ENCODE results near the gene ANKUB1. TPM values are rescaled to one million over a fixed set of nuclear protein-coding genes. Genes with fewer than 3 reads are reported as not detected.
A peak's percentile ranks its signal among the peaks of the same experiment; 100 is the strongest.

ANKUB1 gene
- polyA plus RNA-seq, 1 donor from 2014 or later, result not detected

DNA sequence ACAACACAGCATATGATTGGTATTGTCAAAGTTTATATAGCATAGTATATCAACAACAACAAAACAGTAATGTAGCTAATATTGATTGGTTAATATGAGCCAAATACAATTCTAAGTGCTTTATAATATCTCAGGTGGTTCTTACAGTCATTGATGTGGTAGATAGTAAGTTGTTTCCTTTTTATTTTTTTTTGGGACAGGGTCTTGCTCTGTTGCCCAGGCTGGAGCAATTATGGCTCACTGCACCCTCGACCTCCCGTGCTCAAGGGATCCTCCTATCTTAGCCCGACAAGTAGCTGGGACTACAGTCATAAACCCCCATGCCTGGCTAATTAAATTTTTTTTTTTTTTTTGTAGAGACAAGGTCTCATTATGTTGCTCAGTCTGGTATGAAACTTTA, 23.4 kb upstream of the ANKUB1 start:
- Histone ChIP-seq H3F3A (ENCODE audit: insufficient read depth, low read length, poor library complexity, severe bottlenecking) (no peaks in the 10 kb centered on the region), H3K4me3 (ENCODE audit: low read length) (peak overlapping the region; percentile 87), H2AFZ (ENCODE audit: low read depth, low read length) (no peak overlapping the region), H3K79me2 (replicated peaks; ENCODE audit: insufficient read depth, low read length) (peaks cover 55% of the 10 kb centered on the region), H3K36me3 (ENCODE audit: insufficient read depth, low read length) (no peaks in the 10 kb centered on the region), H3K9ac (ENCODE audit: low read length) (no peak overlapping the region), H3K9me3 (ENCODE audit: low read length) (no peaks in the 10 kb centered on the region), H3K4me2 (ENCODE audit: low read length) (no peak overlapping the region), H3K9me2 (ENCODE audit: insufficient read depth, low read length) (no peaks in the 10 kb centered on the region), H3K27ac (ENCODE audit: low read length) (no peak overlapping the region), H3K27me3 (ENCODE audit: insufficient read depth, low read depth, low read length) (no peaks in the 10 kb centered on the region), H4K20me1 (ENCODE audit: insufficient read depth) (no peaks in the 10 kb centered on the region)
- TF ChIP-seq RAD21 (conservative IDR thresholded peaks at IDR 0.05), result no peak
- TF ChIP-seq EZH2 (IDR thresholded peaks at IDR 0.05; ENCODE audit: borderline replicate concordance, insufficient read depth, low read length, poor library complexity, severe bottlenecking), result no peak
- no peak for TF ChIP-seq POLR2AphosphoS5 (IDR thresholded peaks at IDR 0.05)
- no peak for TF ChIP-seq TAF1 (IDR thresholded peaks at IDR 0.05; ENCODE audit: low read depth)
- TF ChIP-seq, protein P1, sequence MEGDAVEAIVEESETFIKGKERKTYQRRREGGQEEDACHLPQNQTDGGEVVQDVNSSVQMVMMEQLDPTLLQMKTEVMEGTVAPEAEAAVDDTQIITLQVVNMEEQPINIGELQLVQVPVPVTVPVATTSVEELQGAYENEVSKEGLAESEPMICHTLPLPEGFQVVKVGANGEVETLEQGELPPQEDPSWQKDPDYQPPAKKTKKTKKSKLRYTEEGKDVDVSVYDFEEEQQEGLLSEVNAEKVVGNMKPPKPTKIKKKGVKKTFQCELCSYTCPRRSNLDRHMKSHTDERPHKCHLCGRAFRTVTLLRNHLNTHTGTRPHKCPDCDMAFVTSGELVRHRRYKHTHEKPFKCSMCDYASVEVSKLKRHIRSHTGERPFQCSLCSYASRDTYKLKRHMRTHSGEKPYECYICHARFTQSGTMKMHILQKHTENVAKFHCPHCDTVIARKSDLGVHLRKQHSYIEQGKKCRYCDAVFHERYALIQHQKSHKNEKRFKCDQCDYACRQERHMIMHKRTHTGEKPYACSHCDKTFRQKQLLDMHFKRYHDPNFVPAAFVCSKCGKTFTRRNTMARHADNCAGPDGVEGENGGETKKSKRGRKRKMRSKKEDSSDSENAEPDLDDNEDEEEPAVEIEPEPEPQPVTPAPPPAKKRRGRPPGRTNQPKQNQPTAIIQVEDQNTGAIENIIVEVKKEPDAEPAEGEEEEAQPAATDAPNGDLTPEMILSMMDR (IDR thresholded peaks at IDR 0.05; ENCODE audit: poor library complexity, severe bottlenecking), result no peak
- no peak for TF ChIP-seq EP300 (conservative IDR thresholded peaks at IDR 0.05; ENCODE audit: poor library complexity, severe bottlenecking)
- no peak for TF ChIP-seq MXI1 (conservative IDR thresholded peaks at IDR 0.05; ENCODE audit: poor library complexity, severe bottlenecking)
- TF ChIP-seq, protein P2, sequence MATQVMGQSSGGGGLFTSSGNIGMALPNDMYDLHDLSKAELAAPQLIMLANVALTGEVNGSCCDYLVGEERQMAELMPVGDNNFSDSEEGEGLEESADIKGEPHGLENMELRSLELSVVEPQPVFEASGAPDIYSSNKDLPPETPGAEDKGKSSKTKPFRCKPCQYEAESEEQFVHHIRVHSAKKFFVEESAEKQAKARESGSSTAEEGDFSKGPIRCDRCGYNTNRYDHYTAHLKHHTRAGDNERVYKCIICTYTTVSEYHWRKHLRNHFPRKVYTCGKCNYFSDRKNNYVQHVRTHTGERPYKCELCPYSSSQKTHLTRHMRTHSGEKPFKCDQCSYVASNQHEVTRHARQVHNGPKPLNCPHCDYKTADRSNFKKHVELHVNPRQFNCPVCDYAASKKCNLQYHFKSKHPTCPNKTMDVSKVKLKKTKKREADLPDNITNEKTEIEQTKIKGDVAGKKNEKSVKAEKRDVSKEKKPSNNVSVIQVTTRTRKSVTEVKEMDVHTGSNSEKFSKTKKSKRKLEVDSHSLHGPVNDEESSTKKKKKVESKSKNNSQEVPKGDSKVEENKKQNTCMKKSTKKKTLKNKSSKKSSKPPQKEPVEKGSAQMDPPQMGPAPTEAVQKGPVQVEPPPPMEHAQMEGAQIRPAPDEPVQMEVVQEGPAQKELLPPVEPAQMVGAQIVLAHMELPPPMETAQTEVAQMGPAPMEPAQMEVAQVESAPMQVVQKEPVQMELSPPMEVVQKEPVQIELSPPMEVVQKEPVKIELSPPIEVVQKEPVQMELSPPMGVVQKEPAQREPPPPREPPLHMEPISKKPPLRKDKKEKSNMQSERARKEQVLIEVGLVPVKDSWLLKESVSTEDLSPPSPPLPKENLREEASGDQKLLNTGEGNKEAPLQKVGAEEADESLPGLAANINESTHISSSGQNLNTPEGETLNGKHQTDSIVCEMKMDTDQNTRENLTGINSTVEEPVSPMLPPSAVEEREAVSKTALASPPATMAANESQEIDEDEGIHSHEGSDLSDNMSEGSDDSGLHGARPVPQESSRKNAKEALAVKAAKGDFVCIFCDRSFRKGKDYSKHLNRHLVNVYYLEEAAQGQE (IDR thresholded peaks at IDR 0.05; ENCODE audit: borderline replicate concordance), result no peak
- no peak for TF ChIP-seq SMC3 (conservative IDR thresholded peaks at IDR 0.05; ENCODE audit: poor library complexity)

DNA sequence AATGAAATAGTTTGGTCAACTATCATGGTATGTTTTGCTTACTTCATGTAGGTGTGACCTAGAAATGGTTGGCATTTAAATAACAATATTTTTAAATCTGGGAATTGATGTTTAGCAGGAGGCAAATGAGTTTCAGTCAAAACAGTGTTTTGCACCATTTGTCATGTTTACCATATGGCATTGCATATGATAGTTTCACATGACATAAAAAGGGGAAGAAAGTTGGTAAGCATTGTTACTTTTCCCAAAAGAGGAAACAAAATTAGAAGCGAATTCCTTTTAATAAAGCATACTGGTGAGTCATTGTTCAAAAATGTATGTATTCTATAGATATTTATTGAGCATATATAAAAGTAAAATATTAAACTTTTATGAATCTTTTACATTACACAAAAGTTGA, 23.0 kb upstream of the ANKUB1 start:
- H2AFZ ChIP-seq (ENCODE audit: low read depth, low read length), result no peak overlapping the region
- H3K79me2 ChIP-seq (replicated peaks; ENCODE audit: insufficient read depth, low read length), result peaks cover 54% of the 10 kb centered on the region

More for the DNA sequence above, 23.0 kb upstream of the ANKUB1 start:
- Histone ChIP-seq H4K20me1 (ENCODE audit: insufficient read depth) (no peaks in the 10 kb centered on the region), H3K9ac (ENCODE audit: low read length) (no peak overlapping the region), H3F3A (ENCODE audit: insufficient read depth, low read length, poor library complexity, severe bottlenecking) (no peaks in the 10 kb centered on the region), H3K9me3 (ENCODE audit: low read length) (no peaks in the 10 kb centered on the region), H3K9me2 (ENCODE audit: insufficient read depth, low read length) (no peaks in the 10 kb centered on the region), H3K27ac (ENCODE audit: low read length) (no peak overlapping the region), H3K36me3 (ENCODE audit: insufficient read depth, low read length) (no peaks in the 10 kb centered on the region), H3K4me2 (ENCODE audit: low read length) (peak overlapping the region; percentile 97), H3K27me3 (ENCODE audit: insufficient read depth, low read depth, low read length) (no peaks in the 10 kb centered on the region), H3K4me3 (ENCODE audit: low read length) (peak overlapping the region; percentile 87)
- TF ChIP-seq EZH2 (IDR thresholded peaks at IDR 0.05; ENCODE audit: borderline replicate concordance, insufficient read depth, low read length, poor library complexity, severe bottlenecking), result no peak
- TF ChIP-seq MXI1 (conservative IDR thresholded peaks at IDR 0.05; ENCODE audit: poor library complexity, severe bottlenecking), result no peak
- no peak for TF ChIP-seq POLR2AphosphoS5 (IDR thresholded peaks at IDR 0.05)
- TF ChIP-seq SMC3 (conservative IDR thresholded peaks at IDR 0.05; ENCODE audit: poor library complexity), result no peak
- no peak for TF ChIP-seq TAF1 (IDR thresholded peaks at IDR 0.05; ENCODE audit: low read depth)
